ENCODE data around the gene PHLDB1.

PHLDB1 gene

DNA sequence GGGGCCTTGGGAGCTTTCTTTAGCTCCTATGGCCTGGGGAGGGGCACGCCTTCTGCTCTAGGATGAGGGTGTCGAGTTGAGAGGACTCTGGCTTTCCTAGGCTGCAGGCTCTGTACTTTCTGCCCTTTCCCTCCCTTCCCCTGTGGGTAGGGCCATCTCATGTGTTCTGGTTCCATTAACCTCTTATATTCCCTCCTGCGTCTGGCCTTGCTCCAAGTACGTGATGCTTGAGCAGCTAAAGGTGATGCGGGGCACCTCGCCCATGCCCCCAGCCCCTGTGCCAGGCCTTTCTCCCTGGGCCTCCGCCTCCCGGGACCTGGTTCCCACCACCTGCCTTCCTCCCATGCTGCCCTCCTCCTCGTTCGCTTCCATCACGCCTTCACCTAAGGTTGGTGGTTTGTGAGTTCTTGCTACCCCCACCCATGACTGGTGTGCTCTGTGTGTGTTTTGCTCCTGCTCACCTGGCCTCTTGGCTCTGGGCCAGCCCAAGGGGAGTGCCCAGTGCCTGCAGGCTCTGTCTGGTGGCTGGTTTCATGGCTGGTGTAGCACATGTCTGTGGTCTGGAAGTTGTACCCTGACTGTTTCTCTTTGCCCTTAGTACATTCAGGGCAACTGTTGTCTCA, 34.1 kb downstream of the PHLDB1 start:
- DNase-seq, result peak; percentile 64

DNA sequence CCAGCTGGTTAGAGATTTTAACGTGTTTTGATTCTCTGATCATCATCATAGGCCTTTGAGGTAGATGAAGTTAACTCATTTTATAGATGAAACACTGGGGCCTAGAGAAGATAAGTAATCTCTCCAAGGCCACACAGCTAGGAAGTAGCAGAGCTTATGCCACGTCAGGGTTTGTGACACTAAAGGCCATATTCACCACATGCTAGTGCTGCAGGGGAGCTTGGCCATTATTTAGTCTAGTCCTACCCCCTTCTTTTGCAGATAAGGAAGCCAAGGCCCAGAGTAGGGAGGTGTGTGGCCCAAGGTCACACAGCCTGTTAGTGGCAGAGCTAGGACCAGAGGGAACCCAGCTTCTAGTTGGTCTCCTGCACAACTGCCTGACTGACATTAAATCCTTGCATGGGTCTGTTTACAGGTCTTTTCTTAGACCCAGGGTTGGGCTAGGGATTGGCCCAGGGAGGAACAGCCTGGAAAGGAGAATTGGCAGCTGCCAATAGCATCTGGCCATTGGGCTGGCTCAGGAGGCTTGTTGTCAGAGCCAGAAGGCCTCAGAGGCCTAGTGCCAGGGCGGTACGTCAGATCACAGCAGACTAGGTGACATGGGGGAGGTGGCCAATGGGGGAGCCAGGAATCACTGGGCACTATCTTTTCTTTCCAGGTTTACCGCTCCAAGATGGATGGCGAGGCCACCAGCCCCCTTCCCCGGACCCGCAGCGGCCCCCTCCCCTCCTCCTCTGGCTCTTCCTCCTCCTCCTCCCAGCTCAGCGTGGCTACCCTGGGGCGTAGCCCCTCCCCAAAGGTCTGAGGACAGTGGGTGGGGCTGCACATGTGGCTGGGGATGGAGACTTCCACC, 36.0 kb downstream of the PHLDB1 start:
- no peak for DNase-seq

- DNase-seq, result no peak
Measured at GRCh38 chr11:118643995-118644345, 36.6 kb downstream of the PHLDB1 start.

- DNase-seq, result no peak
Measured at GRCh38 chr11:118644496-118644895, 37.1 kb downstream of the PHLDB1 start.

- DNase-seq, result no peak
Measured at GRCh38 chr11:118645066-118645715, 37.8 kb downstream of the PHLDB1 start.

GRCh38 chr11:118646393-118646792, 39.0 kb downstream of the PHLDB1 start:
- DNase-seq, result no peak

- no peak for DNase-seq
Measured at GRCh38 chr11:118648291-118648690, 40.9 kb downstream of the PHLDB1 start.

- no peak for DNase-seq
Measured at GRCh38 chr11:118649941-118650340, 42.5 kb downstream of the PHLDB1 start.

DNA sequence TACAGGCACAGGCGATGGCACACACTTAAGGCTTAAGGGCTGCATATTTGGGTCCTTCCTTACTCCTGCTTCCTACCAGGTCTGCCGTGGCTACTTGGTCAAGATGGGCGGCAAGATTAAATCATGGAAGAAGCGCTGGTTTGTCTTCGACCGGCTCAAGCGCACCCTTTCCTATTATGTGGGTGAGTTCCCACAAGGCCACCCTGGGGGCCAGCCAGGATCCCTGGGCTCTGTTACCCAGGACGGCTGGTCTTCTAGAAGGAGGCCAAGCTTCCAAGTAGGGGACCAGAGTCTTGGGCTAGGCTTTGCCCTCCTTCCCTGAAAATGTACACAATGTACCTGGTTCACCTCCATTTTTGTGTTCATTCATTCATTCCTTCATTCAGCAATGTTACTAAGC, 43.0 kb downstream of the PHLDB1 start:
- no peak for DNase-seq

DNA sequence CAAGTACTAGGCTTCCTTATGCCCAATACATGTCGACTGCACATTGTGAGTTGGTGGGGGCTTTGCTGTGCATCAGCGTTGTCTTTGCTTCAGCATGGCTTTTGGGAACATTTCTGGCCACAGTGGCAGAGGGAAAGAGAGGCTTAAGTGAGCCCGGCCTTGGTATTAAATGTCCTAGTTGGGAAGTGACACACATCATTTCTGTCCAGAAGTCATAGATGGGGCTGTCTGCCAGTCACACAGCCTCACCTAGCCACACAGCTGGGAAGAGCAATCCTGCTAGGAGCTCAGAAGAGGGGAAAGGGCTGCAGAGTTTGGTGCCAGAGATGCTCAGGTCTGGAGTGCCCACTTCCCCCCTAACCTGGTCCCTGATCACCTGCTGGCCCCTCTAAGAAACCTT, 44.4 kb downstream of the PHLDB1 start:
- DNase-seq, result no peak

DNA sequence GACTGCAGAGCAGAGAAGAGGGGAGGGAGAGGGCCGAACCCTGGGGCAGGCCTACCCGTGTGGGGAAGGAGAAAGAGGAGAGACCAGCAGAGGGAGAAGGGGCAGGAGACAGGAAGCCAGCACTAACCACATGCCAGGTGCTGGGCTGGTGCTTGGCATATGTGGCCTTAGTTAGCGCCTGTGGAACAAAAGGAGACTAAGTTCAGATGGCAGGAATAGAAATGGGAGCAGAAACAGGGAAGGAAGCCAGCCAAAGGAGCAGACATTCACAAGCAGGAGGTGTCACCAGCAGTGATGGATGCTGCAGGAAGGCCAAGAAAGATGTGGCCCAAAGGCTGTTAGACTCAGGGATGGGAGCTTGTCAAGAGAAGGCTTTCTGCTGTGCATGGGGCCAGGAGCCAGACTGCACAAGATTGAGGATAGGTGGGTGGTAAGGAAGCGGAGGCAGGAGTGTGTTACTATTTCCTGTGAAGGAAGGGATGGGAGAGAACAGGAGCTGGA, 45.3 kb downstream of the PHLDB1 start:
- no peak for DNase-seq

DNA sequence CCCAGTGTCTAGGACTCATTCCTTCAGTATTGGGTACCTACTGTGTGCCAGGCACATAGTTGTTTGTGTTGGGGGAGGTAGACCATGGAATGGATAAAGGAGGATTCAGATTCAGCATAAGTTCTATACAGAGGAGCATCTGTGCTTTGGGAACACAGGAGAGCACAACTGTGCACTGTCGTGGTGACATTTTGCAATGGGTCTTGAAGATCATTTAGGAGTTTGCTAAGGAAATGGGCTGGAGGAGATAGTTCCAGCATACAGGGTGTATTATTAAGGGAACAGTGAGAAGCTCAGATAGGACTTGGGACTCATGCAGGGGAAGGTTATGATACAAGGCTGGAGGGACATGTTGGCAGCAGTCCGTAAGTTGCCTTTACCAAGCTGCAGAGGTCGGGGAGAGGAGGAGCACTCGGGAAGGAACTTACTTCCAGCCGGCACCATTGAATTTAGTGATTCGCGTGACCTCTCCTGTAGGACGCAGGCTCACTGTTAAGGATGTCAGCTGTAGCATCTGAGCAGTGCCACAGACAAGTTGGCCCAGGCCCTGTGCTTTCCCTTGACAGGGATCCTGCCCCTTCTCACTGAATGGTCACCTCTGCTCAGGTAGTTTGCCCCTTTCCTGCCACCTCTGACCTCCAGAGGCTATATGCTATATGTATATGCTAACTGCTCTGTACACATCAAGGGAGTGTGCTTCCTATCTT, 46.4 kb downstream of the PHLDB1 start:
- no peak for DNase-seq

DNA sequence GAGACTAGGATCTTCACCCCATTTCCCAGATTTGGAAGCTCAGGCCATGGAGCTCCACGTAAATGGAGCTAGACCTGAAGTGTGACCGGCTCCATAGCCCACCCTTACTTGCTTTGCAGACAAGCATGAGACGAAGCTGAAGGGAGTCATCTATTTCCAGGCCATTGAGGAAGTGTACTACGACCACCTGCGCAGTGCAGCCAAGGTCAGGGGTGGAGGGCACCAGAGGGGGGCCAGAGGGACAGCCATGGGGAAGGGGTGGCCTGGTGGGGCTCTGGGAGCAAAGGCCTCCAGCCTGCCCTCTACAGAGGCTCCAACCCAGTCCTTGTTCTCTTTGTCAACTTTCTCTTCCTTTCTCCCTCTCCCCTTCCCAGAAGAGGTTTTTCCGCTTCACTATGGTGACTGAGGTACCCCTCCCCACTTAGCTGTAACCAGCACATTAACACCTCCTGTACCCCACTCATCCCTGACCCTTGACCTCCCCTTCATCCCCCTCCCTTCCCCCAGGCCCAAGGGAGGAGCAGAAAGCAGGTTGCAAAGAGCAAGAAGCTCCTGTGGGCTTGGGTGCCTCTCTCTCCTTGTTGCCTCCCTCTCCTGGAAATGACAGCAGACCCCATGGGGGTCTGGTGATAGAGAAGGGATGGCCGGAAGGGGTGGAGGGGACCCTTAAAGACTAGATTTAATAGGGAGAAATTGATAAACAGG, 48.2 kb downstream of the PHLDB1 start:
- DNase-seq, result no peak

DNA sequence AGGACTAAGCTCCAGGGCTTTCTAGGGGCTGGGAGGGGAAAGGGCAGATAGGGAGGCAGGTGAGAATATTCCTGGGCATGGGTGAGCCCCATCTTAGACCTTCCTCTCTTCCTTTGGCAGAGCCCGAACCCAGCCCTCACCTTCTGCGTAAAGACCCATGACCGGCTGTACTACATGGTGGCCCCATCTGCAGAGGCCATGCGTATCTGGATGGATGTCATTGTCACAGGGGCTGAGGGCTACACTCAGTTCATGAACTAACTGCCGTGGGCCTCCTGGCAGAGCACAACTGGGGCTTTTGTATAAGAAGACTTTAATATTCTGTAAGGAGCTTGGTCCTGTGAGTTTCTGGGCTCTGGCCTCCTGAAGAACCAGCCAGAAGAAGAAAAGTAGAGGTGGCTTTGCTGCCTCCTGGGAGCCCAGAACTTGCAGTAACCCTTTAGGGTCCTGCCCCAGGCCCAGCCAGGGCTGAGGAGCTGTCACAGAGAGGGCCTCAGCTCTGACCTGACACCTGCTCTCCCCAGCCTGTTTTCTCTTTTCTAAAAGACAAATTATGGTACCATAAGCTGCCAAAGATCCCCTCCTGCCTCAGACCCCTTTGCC, 49.2 kb downstream of the PHLDB1 start:
- DNase-seq, result no peak

- no peak for DNase-seq
Measured at GRCh38 chr11:118657238-118657637, 49.8 kb downstream of the PHLDB1 start.

- no peak for DNase-seq
Measured at GRCh38 chr11:118657709-118658428, 50.5 kb downstream of the PHLDB1 start.

DNA sequence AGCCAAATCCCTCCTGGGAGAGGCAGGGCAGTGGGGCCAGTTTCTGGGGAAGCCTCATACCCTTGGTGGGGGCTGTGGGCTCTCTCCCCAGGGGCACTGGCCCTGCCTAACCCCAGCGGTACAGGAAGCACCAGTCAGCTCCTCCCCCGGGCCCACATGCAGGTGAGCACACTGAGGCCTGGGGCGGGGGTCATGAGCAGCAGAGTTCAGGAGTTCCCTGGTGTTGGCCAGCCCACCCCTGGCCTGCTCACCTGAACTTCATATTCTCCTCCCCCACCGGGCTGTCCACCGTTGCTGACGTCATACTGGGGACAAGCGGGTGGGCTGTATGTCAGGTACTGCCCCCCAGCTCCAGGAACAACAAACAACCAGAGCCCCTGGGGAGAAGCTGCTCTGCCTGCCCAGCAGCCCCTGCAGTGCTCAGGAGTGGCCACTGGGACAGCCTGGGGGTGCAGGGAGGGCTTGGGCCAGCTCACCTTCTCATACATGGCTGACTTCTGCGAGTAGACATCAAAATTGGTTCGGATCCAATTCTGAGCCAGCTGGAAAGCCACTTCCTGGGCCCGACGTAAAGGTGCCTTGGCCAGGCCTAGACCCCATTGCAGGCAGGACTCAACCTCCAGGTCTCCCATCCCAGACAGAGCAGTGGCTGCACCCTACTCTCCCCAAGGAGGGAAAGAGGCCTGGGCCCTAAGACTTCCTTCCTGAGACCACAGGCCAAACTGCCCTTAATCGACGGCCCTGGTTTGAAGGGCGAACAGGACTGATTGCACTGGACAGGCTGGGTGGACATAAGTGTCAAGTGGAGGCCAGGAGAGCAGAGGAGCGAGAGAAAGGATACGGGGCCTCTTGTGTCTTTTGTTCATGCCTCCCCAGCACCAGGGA, 51.3 kb downstream of the PHLDB1 start:
- no peak for DNase-seq

- peak; percentile 67 for DNase-seq
Measured at GRCh38 chr11:118659314-118659952, 52.0 kb downstream of the PHLDB1 start.

GRCh38 chr11:118659953-118660680, 52.7 kb downstream of the PHLDB1 start:
- DNase-seq, result no peak

Measured in SHP77 treated with DMSO at 0.1 percent for 48 hours (cell line).